ENCODE data around the gene PHAF1.

PHAF1 gene

DNA sequence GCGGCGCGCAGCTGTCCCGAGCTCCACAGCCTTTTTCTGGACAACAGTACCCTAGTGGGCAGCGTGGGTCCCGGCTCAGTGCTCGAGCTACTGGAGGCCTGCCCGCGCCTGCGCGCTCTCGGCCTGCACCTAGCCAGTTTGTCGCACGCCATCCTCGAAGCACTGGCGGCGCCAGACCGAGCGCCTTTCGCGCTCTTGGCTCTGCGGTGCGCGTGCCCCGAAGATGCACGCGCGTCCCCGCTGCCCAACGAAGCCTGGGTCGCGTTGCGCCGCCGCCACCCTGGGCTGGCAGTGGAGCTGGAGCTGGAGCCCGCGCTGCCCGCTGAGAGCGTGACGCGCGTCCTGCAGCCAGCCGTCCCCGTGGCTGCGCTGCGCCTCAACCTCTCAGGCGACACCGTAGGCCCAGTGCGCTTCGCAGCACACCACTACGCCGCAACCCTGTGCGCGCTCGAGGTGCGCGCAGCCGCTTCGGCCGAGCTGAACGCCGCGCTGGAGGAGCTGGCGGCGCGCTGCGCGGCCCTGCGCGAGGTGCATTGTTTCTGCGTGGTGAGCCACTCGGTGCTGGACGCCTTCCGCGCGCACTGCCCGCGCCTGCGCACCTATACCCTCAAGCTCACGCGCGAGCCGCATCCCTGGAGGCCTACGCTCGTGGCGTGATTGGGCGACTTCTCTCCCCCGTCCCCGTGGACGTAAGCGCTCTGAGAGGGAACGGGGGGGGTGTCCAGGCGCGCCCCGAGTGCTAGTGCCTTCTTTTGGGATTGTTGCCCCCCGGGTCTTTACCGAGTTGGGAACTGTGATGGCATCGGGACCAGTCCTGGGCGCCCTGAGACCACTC is 53.6 kb downstream of the PHAF1 start:
- DNase-seq (ENCODE audit: low spot score): peak; percentile 51

- DNase-seq (ENCODE audit: low spot score): no peak
These were observed 54.3 kb downstream of the PHAF1 start for GRCh38 chr16:67163999-67164558.

DNA sequence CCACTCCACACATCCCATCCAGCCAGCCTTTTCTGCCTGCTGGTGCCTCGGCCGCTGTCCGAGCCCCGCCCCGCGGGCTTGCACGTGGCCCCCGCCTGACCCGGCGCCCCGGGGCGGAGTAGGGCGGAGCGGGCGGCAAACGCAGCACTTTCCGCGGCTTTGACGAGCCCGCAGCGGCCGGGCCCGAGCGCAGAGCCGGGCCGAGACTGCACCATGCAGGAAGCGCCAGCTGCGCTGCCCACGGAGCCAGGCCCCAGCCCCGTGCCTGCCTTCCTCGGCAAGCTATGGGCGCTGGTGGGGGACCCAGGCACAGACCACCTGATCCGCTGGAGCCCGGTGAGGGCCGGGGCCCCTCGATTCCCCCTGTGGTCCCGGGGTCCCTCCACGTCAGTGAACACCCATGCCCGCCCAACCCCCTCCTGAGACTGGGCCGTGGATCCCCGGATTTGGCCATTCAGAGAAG is 54.9 kb downstream of the PHAF1 start, which contains the start of gene HSF4:
HSF4 (plus strand) TSS at position 147 of the 463 bp plus-strand sequence; CDS start at position 214, 67 bp downstream.
- DNase-seq (ENCODE audit: low spot score): no peak

- DNase-seq (ENCODE audit: low spot score): no peak
These were observed 55.7 kb downstream of the PHAF1 start for GRCh38 chr16:67165121-67166078.

DNA sequence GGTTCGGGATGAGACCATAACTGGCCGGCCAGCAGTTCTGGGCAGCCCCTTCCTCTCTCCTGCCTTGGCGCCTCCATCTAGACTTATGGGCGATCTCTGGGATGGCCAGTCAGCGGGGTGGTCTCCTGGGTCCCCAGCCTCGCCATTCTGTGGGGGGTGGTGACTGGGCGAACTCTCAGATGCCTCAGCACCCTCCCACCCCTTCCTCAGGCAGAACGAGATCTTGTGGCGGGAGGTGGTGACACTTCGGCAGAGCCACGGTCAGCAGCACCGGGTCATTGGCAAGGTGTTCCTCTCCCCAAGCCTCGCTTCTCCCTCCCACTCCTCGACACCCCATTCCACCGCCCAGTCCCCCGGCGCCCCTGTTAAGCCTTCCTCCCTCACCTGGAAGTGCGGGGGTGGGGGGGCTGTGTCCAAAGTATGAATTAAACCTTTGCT is 56.4 kb downstream of the PHAF1 start:
- DNase-seq (ENCODE audit: low spot score): no peak

GRCh38 chr16:67166598-67167168 is 56.9 kb downstream of the PHAF1 start:
- no peak for DNase-seq (ENCODE audit: low spot score)

- DNase-seq (ENCODE audit: low spot score): no peak
These were observed 57.8 kb downstream of the PHAF1 start for GRCh38 chr16:67167588-67167987.

- no peak for DNase-seq (ENCODE audit: low spot score)
These were observed 59.3 kb downstream of the PHAF1 start for GRCh38 chr16:67169011-67169451.

DNA sequence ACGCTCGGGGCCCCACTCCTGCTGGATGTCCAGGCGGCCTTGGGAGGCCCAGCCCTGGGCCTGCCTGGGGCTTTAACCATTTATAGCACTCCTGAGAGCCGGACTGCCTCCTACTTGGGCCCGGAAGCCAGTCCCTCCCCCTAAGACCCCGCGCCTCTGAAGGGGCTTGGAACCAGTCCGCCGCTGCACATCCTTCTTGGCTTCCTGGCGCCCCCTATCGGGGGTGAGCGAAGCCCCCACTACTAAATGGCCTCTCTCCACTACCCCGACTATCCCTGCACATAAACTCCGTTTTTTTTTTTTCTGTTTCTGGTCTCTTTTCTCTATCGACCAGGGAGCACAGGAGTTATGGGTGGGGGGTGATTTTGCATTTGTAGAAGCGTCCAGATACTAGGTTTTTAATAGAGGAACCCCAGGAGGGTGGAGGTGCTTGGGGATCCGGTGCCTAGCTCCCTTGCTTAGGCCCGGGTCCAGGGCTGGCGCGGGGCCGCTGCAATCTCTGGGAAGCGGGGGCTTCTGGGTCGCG is 60.0 kb downstream of the PHAF1 start:
- DNase-seq (ENCODE audit: low spot score): peak; percentile 42

DNA sequence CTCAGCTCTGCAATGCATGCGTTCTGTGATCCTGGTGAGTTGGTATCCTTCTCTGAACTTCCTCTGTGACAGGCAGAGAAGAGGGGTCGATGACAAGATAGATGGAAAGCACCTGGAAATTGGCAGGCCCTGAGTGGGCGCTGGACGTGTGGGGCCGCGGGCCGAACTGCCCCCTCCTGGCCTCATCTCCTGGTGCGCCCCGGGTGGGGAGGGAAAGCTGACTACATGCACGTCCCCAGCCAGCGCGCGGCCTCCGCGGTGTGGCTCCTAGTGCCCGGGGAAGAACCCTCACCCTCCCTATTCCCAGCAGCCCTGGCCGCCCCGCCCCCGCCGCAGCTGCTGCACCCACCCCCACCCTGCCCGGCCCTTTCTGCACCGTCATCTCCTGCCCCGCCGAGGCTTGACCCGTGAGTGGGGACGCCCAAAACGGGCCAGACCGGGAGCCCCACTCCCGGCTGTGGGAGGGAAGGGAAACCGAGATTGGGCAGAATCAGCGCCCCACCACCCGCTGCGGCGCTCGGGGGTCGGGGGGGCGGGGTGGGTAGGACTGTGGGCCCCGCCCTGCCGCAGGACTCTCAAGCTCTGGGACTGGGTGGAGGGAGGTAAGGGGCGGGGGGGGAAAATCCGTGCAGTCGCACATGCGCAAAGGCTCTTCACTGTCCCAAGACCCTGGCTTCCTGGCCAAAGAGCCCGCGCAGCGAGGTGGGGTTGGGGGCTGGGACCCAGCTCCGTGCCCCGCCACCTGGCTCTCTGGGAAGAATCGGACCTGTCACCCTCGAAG is 60.6 kb downstream of the PHAF1 start, which contains the start of gene NOL3:
NOL3 (plus strand) TSS at position 371 of the 781 bp plus-strand sequence.
- no peak for DNase-seq (ENCODE audit: low spot score)

GRCh38 chr16:67170949-67171649 is 61.4 kb downstream of the PHAF1 start:
- no peak for DNase-seq (ENCODE audit: low spot score)

GRCh38 chr16:67173323-67173722 is 63.6 kb downstream of the PHAF1 start:
- no peak for DNase-seq (ENCODE audit: low spot score)

- peak; percentile 72 for DNase-seq (ENCODE audit: low spot score)
These were observed 64.3 kb downstream of the PHAF1 start for GRCh38 chr16:67173808-67174705.

DNA sequence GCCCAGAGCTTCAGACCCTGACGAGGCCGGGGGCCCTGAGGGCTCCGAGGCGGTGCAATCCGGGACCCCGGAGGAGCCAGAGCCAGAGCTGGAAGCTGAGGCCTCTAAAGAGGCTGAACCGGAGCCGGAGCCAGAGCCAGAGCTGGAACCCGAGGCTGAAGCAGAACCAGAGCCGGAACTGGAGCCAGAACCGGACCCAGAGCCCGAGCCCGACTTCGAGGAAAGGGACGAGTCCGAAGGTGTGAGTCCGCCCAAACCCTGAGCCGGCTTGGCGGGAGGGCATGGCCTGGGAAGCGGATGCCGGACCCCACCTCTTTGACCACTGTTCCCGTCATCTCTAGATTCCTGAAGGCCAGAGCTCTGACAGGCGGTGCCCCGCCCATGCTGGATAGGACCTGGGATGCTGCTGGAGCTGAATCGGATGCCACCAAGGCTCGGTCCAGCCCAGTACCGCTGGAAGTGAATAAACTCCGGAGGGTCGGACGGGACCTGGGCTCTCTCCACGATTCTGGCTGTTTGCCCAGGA is 65.0 kb downstream of the PHAF1 start:
- no peak for DNase-seq (ENCODE audit: low spot score)

DNA sequence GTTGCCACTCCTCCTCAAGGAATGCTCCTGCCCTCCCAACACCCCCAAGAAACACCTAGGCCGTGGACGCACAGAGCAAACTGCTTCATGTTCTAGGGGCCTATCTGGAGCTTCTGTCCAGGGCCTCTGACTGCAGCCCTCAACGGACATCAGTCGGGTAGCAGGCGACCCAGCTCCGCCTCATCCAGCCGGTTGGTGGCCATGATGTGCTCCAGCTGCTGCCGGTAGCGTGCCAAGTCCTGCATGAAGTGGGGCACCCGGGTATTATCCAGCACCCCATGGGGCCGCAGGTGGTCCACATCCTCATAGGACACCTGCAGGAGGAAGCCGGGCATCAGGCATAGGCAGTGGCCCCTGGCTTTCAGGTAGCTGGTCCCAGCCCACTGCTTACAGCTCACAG is 66.9 kb downstream of the PHAF1 start:
- no peak for DNase-seq (ENCODE audit: low spot score)

DNA sequence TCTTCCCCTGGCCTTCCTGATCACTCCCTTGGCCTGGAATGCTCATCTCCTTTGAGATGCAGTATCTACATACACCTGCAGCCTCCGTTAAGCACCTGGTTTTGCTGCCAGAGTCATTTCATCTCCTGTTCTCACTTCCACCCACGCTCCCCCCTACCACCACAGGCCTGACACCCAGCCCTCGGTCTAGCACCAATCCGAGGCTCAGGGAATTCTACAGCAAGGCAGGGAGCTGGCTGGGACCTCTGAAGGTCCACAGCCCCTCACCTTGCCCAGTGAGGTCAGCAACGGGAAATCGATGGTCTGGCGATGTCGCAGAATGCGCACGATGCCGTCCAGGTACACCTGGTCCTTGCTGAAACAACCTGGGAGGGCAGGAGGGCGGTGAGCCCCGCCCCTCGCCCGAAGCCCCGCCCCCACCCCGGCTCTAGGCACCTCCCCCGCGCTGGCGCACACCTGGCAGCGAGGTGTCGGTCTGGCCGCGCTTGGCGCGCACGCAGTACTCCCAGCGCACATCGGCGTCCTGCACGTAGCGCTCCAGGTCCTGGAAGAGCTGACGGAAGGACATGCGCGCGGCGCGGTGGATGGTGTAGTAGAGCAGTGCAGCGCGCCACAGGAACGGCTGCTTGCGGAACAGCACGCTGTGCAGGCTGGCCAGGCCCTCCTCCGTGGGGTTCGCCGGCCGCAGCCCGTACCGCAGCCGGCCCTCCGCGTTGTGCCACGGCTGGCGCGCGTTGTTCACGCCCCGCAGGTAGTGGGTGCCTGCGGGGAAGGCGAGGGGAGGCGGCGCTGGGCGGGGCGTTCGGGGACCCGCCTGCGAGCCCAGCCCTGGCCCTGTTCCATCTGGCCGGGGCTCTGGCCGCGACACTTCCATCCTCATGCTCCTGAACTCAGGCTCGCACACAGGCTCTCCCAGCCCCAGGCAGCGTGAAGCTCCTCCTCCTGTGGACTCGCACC is 68.3 kb downstream of the PHAF1 start:
- peak; percentile 70 for DNase-seq (ENCODE audit: low spot score)

DNA sequence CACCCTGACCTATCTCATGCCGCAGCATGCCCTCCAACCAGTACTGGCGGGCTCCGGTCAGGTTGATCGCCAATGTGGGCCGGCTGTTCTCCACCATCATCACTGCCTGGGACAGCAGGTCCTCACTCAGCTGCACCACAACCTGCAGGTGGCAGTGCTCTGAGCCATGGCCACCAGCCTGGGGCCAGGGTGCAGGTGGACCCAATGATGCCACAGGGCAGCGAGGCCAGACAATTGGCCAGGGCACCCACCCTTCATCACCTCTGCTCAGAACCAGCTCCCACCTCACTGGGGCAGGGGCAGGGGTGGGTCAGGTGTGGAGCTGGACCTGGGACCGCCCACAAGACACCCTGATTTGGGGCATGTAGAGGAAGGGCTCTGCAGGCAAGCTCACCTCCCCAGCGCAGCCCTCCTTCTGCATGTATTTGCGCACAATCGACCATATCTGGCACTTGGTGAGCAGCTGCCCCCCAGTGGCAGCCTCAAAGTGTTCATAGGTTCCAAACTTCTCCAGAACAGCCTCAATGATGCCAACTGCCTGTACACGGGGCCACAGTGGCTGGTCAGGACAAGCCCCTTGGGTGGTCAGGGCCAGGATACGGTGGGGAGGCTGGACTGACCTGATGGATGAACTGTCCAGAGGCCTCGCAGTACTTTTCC is 69.8 kb downstream of the PHAF1 start:
- no peak for DNase-seq (ENCODE audit: low spot score)
